GM12878 (cell line): ENCODE measurements around the gene ADCK1. TPM values are rescaled to one million over a fixed set of nuclear protein-coding genes. Genes with fewer than 3 reads are reported as not detected.

Experiments used
- ATAC-seq: fragments of 200-7000 bp; cut with Tn5 transposase; 3 replicates; pipeline ENCODE4 v1.9.1; 2020; ENCODE audit warnings: mild to moderate bottlenecking, moderate library complexity
- BruUV-seq: library from RNA; stranded (reverse); fragments of 400-500 nt; replicated peaks from 2 replicates; lab custom pipeline; 2021; lab: Mats Ljungman, UMichigan
- CTCF ChIA-PET: fragments of 300-600 bp; sonication (Branson Sonifier 250); formaldehyde crosslinking; extraction: SDS; loops from one replicate; lab custom pipeline; 2021; ENCODE audit warnings: inconsistent platforms; lab: Yijun Ruan, JAX
- POLR2A ChIA-PET: fragments of 350-600 bp; formaldehyde crosslinking; extraction: SDS; loops from one replicate; lab custom pipeline; 2021; ENCODE audit warnings: inconsistent platforms; lab: Charles Lee
- RAD21 ChIA-PET: fragments of 300-600 bp; sonication (Branson Sonifier 250); formaldehyde crosslinking; loops from one replicate; lab custom pipeline; 2023; ENCODE audit warnings: antibody characterized with exemption; ENCODE audit not compliant: unreplicated experiment; lab: Charles Lee
- SMC1A ChIA-PET: fragments of 300-600 bp; sonication (Branson Sonifier 250); formaldehyde crosslinking; loops from one replicate; lab custom pipeline; 2023; ENCODE audit not compliant: unreplicated experiment, uncharacterized antibody; lab: Charles Lee
- DNase-seq: peaks from one replicate; pipeline ENCODE4 v3.0.0-alpha.2; 2011; ENCODE audit warnings: low read depth, low spot score
- FAIRE-seq: peaks from 3 replicates; lab custom pipeline; 2011; peaks lifted over from hg19 to GRCh38; lab: Jason Lieb, UNC
- H2AFZ ChIP-seq: 2 replicates; pipeline ENCODE4 v1.6.0; 2011; ENCODE audit warnings: low read depth, low read length, control low read depth; ENCODE audit not compliant: control insufficient read depth
- H3K27ac ChIP-seq: 2 replicates; pipeline ENCODE4 v1.5.1; 2011; ENCODE audit warnings: control low read depth; ENCODE audit not compliant: control insufficient read depth, insufficient read depth
- H3K27me3 ChIP-seq, 2 experiments: replicated peaks in 1 of 2; 2 replicates each; pipeline versions ENCODE4 v1.6.0 to v1.6.1; 2011; ENCODE audit warnings: low read length in 1 of 2; ENCODE audit not compliant: control insufficient read depth in 2 of 2, insufficient read depth in 2 of 2
- H3K36me3 ChIP-seq, 2 experiments: 2 replicates each; pipeline ENCODE4 v1.5.1; 2011; ENCODE audit warnings: low read length in 1 of 2; ENCODE audit not compliant: control insufficient read depth in 2 of 2, insufficient read depth in 2 of 2
- H3K4me1 ChIP-seq: 2 replicates; pipeline ENCODE4 v1.6.1; 2011; ENCODE audit warnings: mild to moderate bottlenecking, low read length, moderate library complexity, mixed read lengths; ENCODE audit not compliant: control insufficient read depth, insufficient read depth
- H3K4me2 ChIP-seq: 2 replicates; pipeline ENCODE4 v1.6.0; 2011; ENCODE audit warnings: control low read depth; ENCODE audit not compliant: control insufficient read depth, insufficient read depth
- H3K4me3 ChIP-seq: fragments of 200-600 bp; sonication (generic); 2 replicates; pipeline ENCODE4 v1.5.1; 2016
- H3K79me2 ChIP-seq: 2 replicates; pipeline ENCODE4 v1.6.0; 2011; ENCODE audit warnings: low read length; ENCODE audit not compliant: control insufficient read depth, insufficient read depth
- H3K9ac ChIP-seq: 2 replicates; pipeline ENCODE4 v1.8.0; 2011; ENCODE audit warnings: low read length, control low read depth, mixed read lengths; ENCODE audit not compliant: control insufficient read depth, insufficient read depth
- H3K9me3 ChIP-seq: replicated peaks from 3 replicates; pipeline ENCODE4 v1.5.1; 2011; ENCODE audit warnings: mild to moderate bottlenecking, low read length; ENCODE audit not compliant: control insufficient read depth, insufficient read depth
- H4K20me1 ChIP-seq: 2 replicates; pipeline ENCODE4 v1.6.0; 2011; ENCODE audit not compliant: control insufficient read depth, insufficient read depth
- CHD4 ChIP-seq: fragments of 200-600 bp; sonication (generic); IDR thresholded peaks from 2 replicates; pipeline ENCODE4 v1.6.1; 2016; ENCODE audit warnings: mild to moderate bottlenecking
- EED ChIP-seq: sonication (generic); IDR thresholded peaks from 2 replicates; pipeline ENCODE4 v1.6.1; 2016; ENCODE audit warnings: antibody characterized with exemption, low read depth
- FOS ChIP-seq: IDR thresholded peaks from 3 replicates; pipeline ENCODE4 v1.6.1; 2011; ENCODE audit warnings: borderline replicate concordance; ENCODE audit not compliant: insufficient read length; ENCODE audit errors: extremely low read depth
- HDAC6 ChIP-seq: fragments of 200-600 bp; sonication (generic); IDR thresholded peaks from one replicate; pipeline ENCODE4 v1.8.0; 2017; ENCODE audit warnings: antibody characterized with exemption; ENCODE audit not compliant: unreplicated experiment
- HDGF ChIP-seq: fragments of 450-650 bp; IDR thresholded peaks from 2 replicates; pipeline ENCODE4 v1.6.1; 2016; ENCODE audit warnings: antibody characterized with exemption
- IKZF1 ChIP-seq: fragments of 450-650 bp; conservative IDR thresholded peaks from 2 replicates; pipeline ENCODE4 v1.6.1; 2017; ENCODE audit warnings: antibody characterized with exemption, mild to moderate bottlenecking
- NR2C2 ChIP-seq: IDR thresholded peaks from 2 replicates; pipeline ENCODE4 v1.6.1; 2011; ENCODE audit warnings: borderline replicate concordance, low read depth; ENCODE audit not compliant: control insufficient read depth, insufficient read length
- POU2F2 ChIP-seq: IDR thresholded peaks from 3 replicates; pipeline ENCODE4 v1.6.1; 2011; ENCODE audit warnings: low read depth, mild to moderate bottlenecking, low read length, borderline replicate concordance
- SRF ChIP-seq, 2 experiments: IDR thresholded peaks; 2 replicates each; pipeline ENCODE4 v1.6.1; 2011; ENCODE audit warnings: low read depth in 2 of 2, low read length in 2 of 2, mild to moderate bottlenecking in 1 of 2, moderate library complexity in 1 of 2
- YBX1 ChIP-seq: fragments of 450-650 bp; IDR thresholded peaks from 2 replicates; pipeline ENCODE4 v1.6.1; 2016; ENCODE audit warnings: antibody characterized with exemption
- ZBTB4 ChIP-seq: fragments of 450-650 bp; formaldehyde crosslinking; IDR thresholded peaks from 2 replicates; pipeline ENCODE4 v1.4.0; 2022; ENCODE audit warnings: mild to moderate bottlenecking, moderate library complexity
- ZBTB40 ChIP-seq: fragments of 450-650 bp; IDR thresholded peaks from 2 replicates; pipeline ENCODE4 v1.6.1; 2016; ENCODE audit warnings: mild to moderate bottlenecking, moderate library complexity, borderline replicate concordance
- ZNF274 ChIP-seq: IDR thresholded peaks from one replicate; pipeline ENCODE4 v1.8.0; 2011; ENCODE audit not compliant: insufficient read length, insufficient read depth
- WGBS: methylation state at CpG from one replicate; pipeline ENCODE4 v1.1.6; 2016; ENCODE audit warnings: low lambda C conversion rate; ENCODE audit not compliant: insufficient replicate concordance, insufficient coverage; ENCODE audit errors: missing lambda C conversion rate; 5-methylcytosine and 5-hydroxymethylcytosine counted together
- in situ Hi-C: fragments of 300-500 bp; cut with MboI; formaldehyde crosslinking; loops from 9 replicates; pipeline ENCODE4 v1.14.3; 2018; ENCODE audit warnings: mixed read lengths
- intact Hi-C: fragments of 100-400 bp; cut with micrococcal nuclease; formaldehyde crosslinking; loops from one replicate; pipeline ENCODE4 v1.14.2; 2022; ENCODE audit not compliant: unreplicated experiment
- polyA plus RNA-seq, 11 experiments: library from polyadenylated mRNA; depleted of rRNA in 4 of 11; unstranded in 6 of 11; stranded (reverse) in 5 of 11; fragments of >200 nt; fragmentation: Nextera tagmentation in 4 of 11; fragmentation: Illumina TruSeq in 1 of 11; extraction: Ambion mirVana in 4 of 11; extraction: Trizol in 1 of 11; gene quantifications; 1 replicate in 1 of 11; 2 replicates in 10 of 11; pipeline versions ENCODE4 v1.2.1 to v1.2.3, GENCODE V29; 2011 to 2016; ENCODE audit warnings: inconsistent platforms in 2 of 11, missing spikeins in 2 of 11, low read depth in 1 of 11
- total RNA-seq, 4 experiments: library from RNA; depleted of rRNA in 3 of 4; stranded (reverse); fragments of >200 nt in 3 of 4; fragmentation: Illumina TruSeq in 1 of 4; extraction: Trizol in 1 of 4; gene quantifications; 2 replicates each; pipeline versions ENCODE4 v1.2.1 to v1.2.3, GENCODE V29; 2013 to 2021
- TF ChIP-seq, protein P1 (sequence below): fragments of 450-650 bp; formaldehyde crosslinking; IDR thresholded peaks from 2 replicates; pipeline ENCODE4 v1.4.0; 2020; ENCODE audit warnings: mild to moderate bottlenecking, moderate library complexity

Gene ADCK1
- total and polyA plus RNA-seq, 10 of the 15 experiments (the other 5 are each of a cell fraction or from before 2014, with no cell fraction given) = 3.3 to 8.5 (median 5.1) TPM

DNA sequence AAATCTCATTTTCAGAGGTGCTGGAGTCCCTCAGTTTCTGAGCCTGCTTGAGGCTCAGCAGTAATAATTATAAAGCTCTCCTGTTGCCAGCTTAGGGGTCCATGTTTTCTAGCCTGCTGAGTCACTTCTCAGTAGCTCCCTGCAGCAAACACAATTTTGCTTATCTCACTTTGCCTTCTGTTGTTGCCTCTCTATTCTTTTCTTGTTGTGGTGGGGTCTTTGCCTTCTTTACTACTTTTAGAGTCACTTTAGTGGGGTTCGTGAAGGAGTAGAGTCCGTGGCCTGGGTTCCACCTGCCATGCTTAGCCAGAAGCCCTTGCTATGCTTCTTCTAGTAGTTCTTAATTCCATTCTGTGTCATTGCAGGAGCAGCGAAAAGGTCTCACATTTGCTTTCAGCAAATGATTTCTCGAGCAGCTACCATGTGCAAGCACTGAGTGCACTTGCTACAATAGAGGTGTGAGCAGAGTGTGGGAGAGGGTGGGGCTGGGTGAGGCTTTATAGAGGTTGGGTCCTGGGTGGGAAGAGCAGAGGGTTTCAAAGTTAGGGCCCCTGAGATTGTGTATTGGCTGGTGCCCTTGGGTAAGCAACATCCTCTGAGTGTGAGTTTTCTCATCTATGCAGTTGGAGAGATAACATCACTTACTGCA lies 114.3 kb downstream of the ADCK1 start:
- Histone ChIP-seq H3K4me3 (no peak overlapping the region), H3K4me1 (no peaks in the 10 kb centered on the region), H3K27me3 (no peaks in the 10 kb centered on the region), H3K27ac (no peak overlapping the region), H3K9me3 (no peaks in the 10 kb centered on the region), H3K9ac (no peak overlapping the region), H2AFZ (no peak overlapping the region), H3K79me2 (no peaks in the 10 kb centered on the region), H3K36me3 (no peaks in the 10 kb centered on the region), H3K4me2 (no peak overlapping the region), H4K20me1 (no peaks in the 10 kb centered on the region)
- WGBS = 70% methylated on average over 4 of the region's 4 CpGs
- ATAC-seq (no peak), DNase-seq (no peak), FAIRE-seq (no peak)
- in situ Hi-C loops = no loop called here
- no TSS peak for BruUV-seq
- ChIA-PET SMC1A (no interaction called here), CTCF (no interaction called here), RAD21 (no interaction called here), POLR2A (no interaction called here)
- intact Hi-C loops = no loop called here
- no peak for TF ChIP-seq YBX1
- TF ChIP-seq SRF (IDR thresholded peaks at IDR 0.05; ENCODE audit: low read depth in 2 of 2, low read length in 2 of 2) = no peak
- TF ChIP-seq EED = no peak
- TF ChIP-seq POU2F2 = no peak
- TF ChIP-seq HDGF = no peak
- TF ChIP-seq IKZF1 = no peak
- TF ChIP-seq CHD4 = no peak
- no peak for TF ChIP-seq ZNF274
- TF ChIP-seq ZBTB4 (CRISPR knock-in tag) = no peak
- no peak for TF ChIP-seq NR2C2
- TF ChIP-seq, protein P1, sequence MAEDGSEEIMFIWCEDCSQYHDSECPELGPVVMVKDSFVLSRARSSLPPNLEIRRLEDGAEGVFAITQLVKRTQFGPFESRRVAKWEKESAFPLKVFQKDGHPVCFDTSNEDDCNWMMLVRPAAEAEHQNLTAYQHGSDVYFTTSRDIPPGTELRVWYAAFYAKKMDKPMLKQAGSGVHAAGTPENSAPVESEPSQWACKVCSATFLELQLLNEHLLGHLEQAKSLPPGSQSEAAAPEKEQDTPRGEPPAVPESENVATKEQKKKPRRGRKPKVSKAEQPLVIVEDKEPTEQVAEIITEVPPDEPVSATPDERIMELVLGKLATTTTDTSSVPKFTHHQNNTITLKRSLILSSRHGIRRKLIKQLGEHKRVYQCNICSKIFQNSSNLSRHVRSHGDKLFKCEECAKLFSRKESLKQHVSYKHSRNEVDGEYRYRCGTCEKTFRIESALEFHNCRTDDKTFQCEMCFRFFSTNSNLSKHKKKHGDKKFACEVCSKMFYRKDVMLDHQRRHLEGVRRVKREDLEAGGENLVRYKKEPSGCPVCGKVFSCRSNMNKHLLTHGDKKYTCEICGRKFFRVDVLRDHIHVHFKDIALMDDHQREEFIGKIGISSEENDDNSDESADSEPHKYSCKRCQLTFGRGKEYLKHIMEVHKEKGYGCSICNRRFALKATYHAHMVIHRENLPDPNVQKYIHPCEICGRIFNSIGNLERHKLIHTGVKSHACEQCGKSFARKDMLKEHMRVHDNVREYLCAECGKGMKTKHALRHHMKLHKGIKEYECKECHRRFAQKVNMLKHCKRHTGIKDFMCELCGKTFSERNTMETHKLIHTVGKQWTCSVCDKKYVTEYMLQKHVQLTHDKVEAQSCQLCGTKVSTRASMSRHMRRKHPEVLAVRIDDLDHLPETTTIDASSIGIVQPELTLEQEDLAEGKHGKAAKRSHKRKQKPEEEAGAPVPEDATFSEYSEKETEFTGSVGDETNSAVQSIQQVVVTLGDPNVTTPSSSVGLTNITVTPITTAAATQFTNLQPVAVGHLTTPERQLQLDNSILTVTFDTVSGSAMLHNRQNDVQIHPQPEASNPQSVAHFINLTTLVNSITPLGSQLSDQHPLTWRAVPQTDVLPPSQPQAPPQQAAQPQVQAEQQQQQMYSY (CRISPR knock-in tag) = no peak
- TF ChIP-seq HDAC6 = no peak
- TF ChIP-seq ZBTB40 = no peak
- no peak for TF ChIP-seq FOS
